CD8-positive, alpha-beta memory T cell (primary cell): Measurements from ENCODE around the gene MAPKAPK3. TPM values are rescaled to one million over a fixed set of nuclear protein-coding genes. Genes with fewer than 3 reads are reported as not detected.
A peak's percentile ranks its signal among the peaks of the same experiment; 100 is the strongest.

Source experiments
- CTCF ChIA-PET: fragments of 350-600 bp; sonication (Branson Sonifier 250); formaldehyde crosslinking; loops from one replicate; lab custom pipeline; 2021; ENCODE audit warnings: antibody characterized with exemption; lab: Charles Lee
- POLR2A ChIA-PET: fragments of 350-600 bp; sonication (Branson Sonifier 250); formaldehyde crosslinking; loops from one replicate; lab custom pipeline; 2021; ENCODE audit warnings: antibody characterized with exemption; lab: Charles Lee
- DNase-seq, 5 donors: peaks; one replicate each; pipeline versions ENCODE4 v3.0.0 to v3.0.0-alpha.2; 2020 to 2022; ENCODE audit warnings: mixed read lengths in 1 of 5
- H3K27ac ChIP-seq: one replicate; pipeline ENCODE4 v1.7.0; 2013; ENCODE audit warnings: low read depth, mild to moderate bottlenecking, low read length, moderate library complexity
- H3K27me3 ChIP-seq: 2 replicates; pipeline ENCODE4 v1.7.0; 2013; ENCODE audit warnings: low read length, mild to moderate bottlenecking; ENCODE audit not compliant: insufficient read depth, poor library complexity, severe bottlenecking
- H3K36me3 ChIP-seq: 2 replicates; pipeline ENCODE4 v1.7.0; 2013; ENCODE audit warnings: mild to moderate bottlenecking, low read length, moderate library complexity; ENCODE audit not compliant: insufficient read depth
- H3K4me1 ChIP-seq: 2 replicates; pipeline ENCODE4 v1.7.0; 2013; ENCODE audit warnings: mild to moderate bottlenecking, low read length, moderate library complexity; ENCODE audit not compliant: insufficient read depth
- H3K4me3 ChIP-seq: 2 replicates; pipeline ENCODE4 v1.7.0; 2013; ENCODE audit warnings: mild to moderate bottlenecking, low read length
- H3K9me3 ChIP-seq: 2 replicates; pipeline ENCODE4 v1.7.0; 2013; ENCODE audit warnings: mild to moderate bottlenecking, low read length
- H3K27ac Mint-ChIP-seq, 8 donors: one replicate each; pipeline ENCODE4 v1.8.0; 2020 to 2021; ENCODE audit warnings: mixed read lengths in 8 of 8, mild to moderate bottlenecking in 6 of 8, inconsistent platforms in 3 of 8, moderate library complexity in 3 of 8
- H3K27me3 Mint-ChIP-seq, 2 donors: one replicate each; pipeline ENCODE4 v1.8.0; 2020 to 2021; ENCODE audit warnings: mixed read lengths in 2 of 2, mild to moderate bottlenecking in 1 of 2, moderate library complexity in 1 of 2
- H3K36me3 Mint-ChIP-seq, 3 donors: one replicate each; pipeline ENCODE4 v1.8.0; 2020 to 2021; ENCODE audit warnings: mixed read lengths in 3 of 3, inconsistent platforms in 1 of 3, mild to moderate bottlenecking in 1 of 3
- H3K4me1 Mint-ChIP-seq, 3 donors: one replicate each; pipeline ENCODE4 v1.8.0; 2020 to 2021; ENCODE audit warnings: mixed read lengths in 3 of 3, inconsistent platforms in 1 of 3, mild to moderate bottlenecking in 1 of 3
- H3K4me3 Mint-ChIP-seq, 7 donors: one replicate each; pipeline ENCODE4 v1.8.0; 2020 to 2021; ENCODE audit warnings: mixed read lengths in 7 of 7, mild to moderate bottlenecking in 6 of 7, moderate library complexity in 4 of 7, inconsistent platforms in 2 of 7
- H3K9me3 Mint-ChIP-seq, 5 donors: one replicate each; pipeline ENCODE4 v1.8.0; 2020 to 2022; ENCODE audit warnings: mixed read lengths in 5 of 5, mild to moderate bottlenecking in 3 of 5, moderate library complexity in 2 of 5, inconsistent platforms in 1 of 5
- polyA plus RNA-seq: library from polyadenylated mRNA; unstranded; fragments of 300-500 nt; fragmentation: Illumina TruSeq; gene quantifications from one replicate; pipeline ENCODE4 v1.2.3, GENCODE V29; 2021
- total RNA-seq, 2 experiments: library from RNA; stranded (reverse); gene quantifications; one replicate each; pipeline ENCODE4 v1.2.3, GENCODE V29; 2021

The MAPKAPK3 gene
- total and polyA plus RNA-seq, 3 experiments from 2014 or later, result 57.0 to 156 (median 153) TPM

DNA sequence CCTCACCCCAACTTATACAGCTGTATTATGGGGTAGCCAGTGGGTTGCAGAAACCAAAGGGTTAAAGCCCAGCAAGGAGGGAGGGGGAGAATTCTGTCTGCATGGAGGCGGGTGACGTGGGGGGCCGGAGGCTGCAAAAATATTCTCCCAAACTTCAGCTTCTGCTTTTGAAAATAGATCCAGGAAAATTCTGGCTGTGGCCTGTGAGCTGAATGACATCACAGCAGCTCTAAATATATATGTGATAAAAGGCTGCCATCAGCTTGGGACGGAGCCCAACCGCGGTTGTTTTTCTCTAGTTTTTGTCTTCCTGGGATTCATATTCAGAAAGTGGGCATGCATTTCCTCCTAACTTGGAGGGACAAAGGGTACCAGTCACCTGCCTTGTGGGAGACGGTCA lies 27.6 kb downstream of the MAPKAPK3 start:
- no peaks in the 10 kb centered on the region for H3K9me3 ChIP-seq
- no peak overlapping the region for H3K4me3 Mint-ChIP-seq
- no peak overlapping the region for H3K27ac ChIP-seq
- ChIA-PET CTCF (interaction anchor here (1.5 to 15.8 kb wide), 2 partner anchors 13 to 25 kb away, joined by 3 to 277 read pairs; partner anchors contain the start of genes CISH and MAPKAPK3), POLR2A (no interaction called here)
- peaks cover 0 to 96% (median 8%) of the 10 kb centered on the region in 3 donors for H3K36me3 Mint-ChIP-seq
- no peak overlapping the region for H3K4me3 ChIP-seq
- no peaks in the 10 kb centered on the region for H3K9me3 Mint-ChIP-seq
- no peak for DNase-seq
- no peaks in the 10 kb centered on the region for H3K27me3 Mint-ChIP-seq
- no peaks in the 10 kb centered on the region for H3K27me3 ChIP-seq
- H3K36me3 ChIP-seq, result peaks cover 47% of the 10 kb centered on the region
- no peaks in the 10 kb centered on the region for H3K4me1 Mint-ChIP-seq
- no peaks in the 10 kb centered on the region for H3K4me1 ChIP-seq
- H3K27ac Mint-ChIP-seq, result peak overlapping the region in 4 of 8 donors; percentile 6 to 81 (median 36)

DNA sequence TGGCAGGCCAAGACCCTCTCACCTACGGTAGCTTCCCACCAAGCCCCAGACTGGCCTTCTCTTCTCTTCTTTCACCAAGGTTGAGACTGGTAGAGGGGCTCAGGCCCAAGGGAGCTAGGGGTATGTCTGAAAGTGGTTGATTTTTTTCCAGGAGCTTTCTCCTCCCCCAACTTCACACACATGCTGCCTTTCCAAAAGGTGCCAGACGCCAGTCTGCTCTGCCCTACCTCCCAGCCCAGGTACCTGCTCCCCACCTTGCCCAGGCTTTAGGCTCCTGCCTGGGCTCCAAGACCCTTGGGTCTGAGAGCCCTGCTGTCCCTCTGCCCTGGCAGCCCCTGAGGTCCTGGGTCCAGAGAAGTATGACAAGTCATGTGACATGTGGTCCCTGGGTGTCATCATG lies 28.4 kb downstream of the MAPKAPK3 start:
- Mint-ChIP-seq H3K4me1 (no peaks in the 10 kb centered on the region), H3K4me3 (no peak overlapping the region), H3K9me3 (no peaks in the 10 kb centered on the region), H3K27me3 (no peaks in the 10 kb centered on the region), H3K27ac (peak overlapping the region in 2 of 8 donors; percentile 74 to 86), H3K36me3 (peaks cover 0 to 91% (median 8%) of the 10 kb centered on the region in 3 donors)
- peaks cover 42% of the 10 kb centered on the region for H3K36me3 ChIP-seq
- POLR2A ChIA-PET, result no interaction called here
- no peaks in the 10 kb centered on the region for H3K27me3 ChIP-seq
- H3K4me3 ChIP-seq, result no peak overlapping the region
- H3K4me1 ChIP-seq, result no peaks in the 10 kb centered on the region
- CTCF ChIA-PET, result interaction anchor here (1.5 to 15.8 kb wide), 2 partner anchors 12 to 26 kb away, joined by 3 to 277 read pairs; partner anchors contain the start of genes CISH and MAPKAPK3
- no peak for DNase-seq
- no peak overlapping the region for H3K27ac ChIP-seq
- no peaks in the 10 kb centered on the region for H3K9me3 ChIP-seq

DNA sequence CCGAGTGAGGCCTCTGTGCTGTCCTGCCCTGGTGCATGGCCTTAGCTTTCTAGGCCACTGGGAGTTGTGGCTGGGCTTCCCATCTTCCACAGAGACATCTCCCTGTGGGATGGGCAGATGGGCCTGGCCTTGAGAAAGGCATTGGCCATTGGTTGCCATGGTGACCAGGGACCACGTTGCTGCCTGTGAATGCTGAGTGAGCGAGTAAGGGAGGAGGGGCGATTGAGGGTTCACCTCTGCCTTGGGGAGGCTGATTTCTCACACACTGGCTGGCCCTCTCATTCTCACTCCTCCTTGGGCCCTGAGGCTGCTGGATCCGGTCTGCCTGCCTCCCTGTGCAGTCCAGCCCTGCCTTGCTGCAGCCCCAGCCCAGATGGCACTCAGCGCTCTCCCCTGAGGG lies 31.4 kb downstream of the MAPKAPK3 start:
- no peak overlapping the region for H3K4me3 Mint-ChIP-seq
- no peak overlapping the region for H3K4me3 ChIP-seq
- peaks cover 26% of the 10 kb centered on the region for H3K36me3 ChIP-seq
- H3K27me3 Mint-ChIP-seq, result no peaks in the 10 kb centered on the region
- no peaks in the 10 kb centered on the region for H3K9me3 ChIP-seq
- H3K4me1 ChIP-seq, result peaks cover 3% of the 10 kb centered on the region
- peaks cover 0 to 3% (median 0%) of the 10 kb centered on the region in 3 donors for H3K4me1 Mint-ChIP-seq
- POLR2A ChIA-PET, result no interaction called here
- H3K27me3 ChIP-seq, result no peaks in the 10 kb centered on the region
- H3K9me3 Mint-ChIP-seq, result no peaks in the 10 kb centered on the region
- peaks cover 0 to 63% (median 8%) of the 10 kb centered on the region in 3 donors for H3K36me3 Mint-ChIP-seq
- DNase-seq, result no peak
- H3K27ac Mint-ChIP-seq, result peak overlapping the region in 3 of 8 donors; percentile 9 to 87 (median 43)
- CTCF ChIA-PET, result interaction anchor here (15.8 kb wide), 1 partner anchor 29 kb away, joined by 277 read pairs; the partner anchor contains the start of genes CISH and MAPKAPK3
- no peak overlapping the region for H3K27ac ChIP-seq

DNA sequence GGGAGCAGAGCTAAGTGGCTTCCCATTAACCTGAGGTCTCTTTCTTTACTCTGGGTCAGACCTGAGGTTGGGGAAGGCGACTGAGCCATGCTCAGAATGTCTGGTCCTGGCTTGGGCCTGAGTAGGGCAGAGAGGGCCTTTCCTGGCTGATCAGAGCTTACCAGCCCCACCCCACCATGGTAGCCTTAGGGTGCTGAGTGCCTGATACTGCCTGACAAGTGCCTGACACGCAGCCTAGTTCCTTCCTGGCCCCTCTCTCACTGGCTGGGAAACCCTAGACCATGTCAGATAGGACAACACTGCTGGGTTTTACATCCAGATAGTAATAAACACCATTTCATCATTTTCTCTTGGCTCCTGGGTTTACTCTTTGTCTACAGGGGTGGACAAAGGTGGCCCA lies 32.0 kb downstream of the MAPKAPK3 start:
- POLR2A ChIA-PET, result no interaction called here
- Histone ChIP-seq H3K4me3 (no peak overlapping the region), H3K9me3 (no peaks in the 10 kb centered on the region), H3K4me1 (peaks cover 3% of the 10 kb centered on the region), H3K27me3 (no peaks in the 10 kb centered on the region), H3K27ac (no peak overlapping the region), H3K36me3 (peaks cover 23% of the 10 kb centered on the region)
- Mint-ChIP-seq H3K27ac (peak overlapping the region in 3 of 8 donors; percentile 23 to 34 (median 32)), H3K27me3 (no peaks in the 10 kb centered on the region), H3K4me1 (peaks cover 0 to 3% (median 0%) of the 10 kb centered on the region in 3 donors), H3K4me3 (no peak overlapping the region), H3K36me3 (peaks cover 0 to 57% (median 8%) of the 10 kb centered on the region in 3 donors), H3K9me3 (no peaks in the 10 kb centered on the region)
- no peak for DNase-seq
- CTCF ChIA-PET, result interaction anchor here (15.8 kb wide), 1 partner anchor 29 kb away, joined by 277 read pairs; the partner anchor contains the start of genes CISH and MAPKAPK3

DNA sequence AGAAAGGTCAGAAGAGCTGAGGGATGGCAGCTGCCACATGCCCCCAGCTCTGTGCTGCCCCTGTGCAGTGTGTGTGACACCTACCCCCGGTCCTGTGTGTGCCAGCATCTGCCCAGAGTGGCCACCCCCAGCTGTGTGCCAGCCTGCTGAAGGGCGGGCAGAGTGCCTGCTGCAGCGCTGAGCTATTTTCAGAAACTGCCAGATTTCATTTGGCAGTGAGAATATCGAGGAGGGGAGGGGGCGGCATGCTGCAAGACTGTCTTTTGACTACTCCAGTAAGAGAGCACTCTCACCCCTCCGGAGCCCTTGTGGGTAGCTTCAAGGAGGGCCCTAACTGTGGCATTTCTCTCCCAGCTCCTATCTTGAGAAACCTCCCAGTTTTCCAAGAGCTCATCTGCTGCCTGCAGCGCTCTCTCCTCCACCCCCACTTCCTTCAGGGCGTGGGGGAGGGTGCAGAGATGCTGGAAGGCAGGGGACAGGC lies 32.5 kb downstream of the MAPKAPK3 start:
- no peaks in the 10 kb centered on the region for H3K9me3 Mint-ChIP-seq

DNA sequence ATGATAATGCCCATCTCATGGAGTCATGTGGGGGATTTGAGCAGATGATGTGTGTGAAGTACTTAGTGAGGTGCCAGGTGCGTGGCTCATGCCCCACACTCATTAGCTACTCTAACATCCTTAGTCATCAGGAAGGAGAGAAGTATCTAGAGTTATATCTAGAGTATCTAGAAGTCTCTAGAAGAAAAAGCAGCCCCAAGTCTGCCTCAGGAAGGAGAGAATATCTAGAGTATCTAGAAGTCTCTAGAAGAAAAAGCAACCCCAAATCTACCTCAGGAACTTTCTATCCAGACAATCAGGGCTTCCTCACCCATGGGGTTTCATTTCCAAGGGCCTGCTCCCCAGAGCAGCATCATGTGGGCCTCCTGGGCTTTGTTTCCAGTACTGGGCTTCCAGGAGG lies 33.1 kb downstream of the MAPKAPK3 start:
- H3K27me3 ChIP-seq, result no peaks in the 10 kb centered on the region
- peaks cover 0 to 3% (median 0%) of the 10 kb centered on the region in 3 donors for H3K4me1 Mint-ChIP-seq
- H3K9me3 ChIP-seq, result no peaks in the 10 kb centered on the region
- ChIA-PET CTCF (interaction anchor here (15.8 kb wide), 1 partner anchor 30 kb away, joined by 277 read pairs; the partner anchor contains the start of genes CISH and MAPKAPK3), POLR2A (no interaction called here)
- H3K36me3 ChIP-seq, result peaks cover 17% of the 10 kb centered on the region
- no peak overlapping the region for H3K27ac ChIP-seq
- no peak overlapping the region for H3K4me3 ChIP-seq
- no peaks in the 10 kb centered on the region for H3K27me3 Mint-ChIP-seq
- H3K36me3 Mint-ChIP-seq, result peaks cover 0 to 46% (median 6%) of the 10 kb centered on the region in 3 donors
- no peaks in the 10 kb centered on the region for H3K9me3 Mint-ChIP-seq
- no peak for DNase-seq
- peaks cover 3% of the 10 kb centered on the region for H3K4me1 ChIP-seq
- no peak overlapping the region for H3K4me3 Mint-ChIP-seq
- H3K27ac Mint-ChIP-seq, result peak overlapping the region in 7 of 8 donors; percentile 36 to 92 (median 84)

More for the DNA sequence above, 32.5 kb downstream of the MAPKAPK3 start:
- no peaks in the 10 kb centered on the region for H3K27me3 ChIP-seq
- Mint-ChIP-seq H3K4me1 (peaks cover 0 to 3% (median 0%) of the 10 kb centered on the region in 3 donors), H3K27ac (no peak overlapping the region), H3K36me3 (peaks cover 0 to 52% (median 6%) of the 10 kb centered on the region in 3 donors), H3K4me3 (no peak overlapping the region), H3K27me3 (no peaks in the 10 kb centered on the region)
- H3K4me3 ChIP-seq, result no peak overlapping the region
- H3K9me3 ChIP-seq, result no peaks in the 10 kb centered on the region
- CTCF ChIA-PET, result interaction anchor here (15.8 kb wide), 1 partner anchor 30 kb away, joined by 277 read pairs; the partner anchor contains the start of genes CISH and MAPKAPK3
- POLR2A ChIA-PET, result no interaction called here
- peaks cover 18% of the 10 kb centered on the region for H3K36me3 ChIP-seq
- DNase-seq, result no peak
- H3K4me1 ChIP-seq, result peaks cover 3% of the 10 kb centered on the region
- H3K27ac ChIP-seq, result no peak overlapping the region

DNA sequence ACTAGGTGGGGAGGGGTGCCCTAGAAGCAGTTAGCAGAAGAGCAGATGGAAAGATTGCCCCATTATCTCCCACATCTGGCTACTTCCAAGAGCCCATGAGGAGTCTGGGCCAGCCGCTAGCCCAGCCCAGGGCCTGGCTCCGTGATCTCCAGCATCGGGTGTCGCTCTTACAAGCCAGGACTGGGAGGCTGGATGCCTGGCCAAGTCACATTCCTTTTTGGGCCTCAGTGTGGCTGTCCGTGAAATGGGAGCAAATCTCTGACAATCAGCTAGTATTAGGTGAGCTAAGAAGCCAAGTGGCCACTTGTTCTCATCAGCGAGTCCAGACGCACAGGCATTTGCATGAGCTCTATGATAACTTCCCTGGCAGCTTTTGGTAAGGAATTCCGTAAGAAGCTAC lies 34.5 kb downstream of the MAPKAPK3 start:
- H3K9me3 ChIP-seq, result no peaks in the 10 kb centered on the region
- ChIA-PET CTCF (interaction anchor here (0.8 to 15.8 kb wide), 4 partner anchors 12 to 719 kb away, joined by 3 to 277 read pairs (median 17); partner anchors contain the start of genes CISH and MAPKAPK3), POLR2A (interaction anchor here (0.6 kb wide), 1 partner anchor 122 kb away, joined by 4 read pairs; no protein-coding TSS in a partner anchor)
- Mint-ChIP-seq H3K27ac (peak overlapping the region in 4 of 8 donors; percentile 31 to 50 (median 38)), H3K9me3 (no peaks in the 10 kb centered on the region), H3K27me3 (no peaks in the 10 kb centered on the region), H3K4me3 (no peak overlapping the region), H3K4me1 (peaks cover 0 to 3% (median 0%) of the 10 kb centered on the region in 3 donors), H3K36me3 (peaks cover 0 to 32% (median 6%) of the 10 kb centered on the region in 3 donors)
- H3K27ac ChIP-seq, result no peak overlapping the region
- no peak overlapping the region for H3K4me3 ChIP-seq
- peaks cover 3% of the 10 kb centered on the region for H3K4me1 ChIP-seq
- DNase-seq, result no peak
- no peaks in the 10 kb centered on the region for H3K27me3 ChIP-seq
- H3K36me3 ChIP-seq, result peaks cover 16% of the 10 kb centered on the region
